Subcutaneous abdominal adipose tissue (tissue), 5 donors: ENCODE results near the gene POLH.
"Not testable (repeated sequence)": the region's sequence is repeated elsewhere in the genome, so short reads cannot be mapped to it uniquely, and the experiment has no call there.

Experiments used
- H3K27ac ChIP-seq: one replicate; pipeline ENCODE4 v1.7.0; 2013; ENCODE audit warnings: low read depth, mild to moderate bottlenecking, inconsistent platforms, low read length, moderate library complexity
- H3K27me3 ChIP-seq, 5 donors: one replicate each; pipeline ENCODE4 v1.7.0; 2013; ENCODE audit warnings: low read length in 5 of 5, inconsistent platforms in 1 of 5; ENCODE audit not compliant: control insufficient read depth in 5 of 5, insufficient read depth in 4 of 5
- H3K36me3 ChIP-seq, 5 donors: one replicate each; pipeline ENCODE4 v1.7.0; 2013; ENCODE audit warnings: low read length in 5 of 5; ENCODE audit not compliant: control insufficient read depth in 5 of 5, insufficient read depth in 5 of 5
- H3K4me1 ChIP-seq, 5 donors: one replicate each; pipeline ENCODE4 v1.7.0; 2013; ENCODE audit warnings: low read length in 5 of 5, mild to moderate bottlenecking in 3 of 5, moderate library complexity in 1 of 5; ENCODE audit not compliant: control insufficient read depth in 5 of 5, insufficient read depth in 5 of 5
- H3K4me3 ChIP-seq, 5 donors: one replicate each; pipeline ENCODE4 v1.7.0; 2013; ENCODE audit warnings: low read length in 5 of 5, low read depth in 1 of 5
- H3K9ac ChIP-seq, 5 donors: one replicate each; pipeline ENCODE4 v1.7.0; 2013; ENCODE audit warnings: low read length in 5 of 5, mild to moderate bottlenecking in 4 of 5, moderate library complexity in 3 of 5
- H3K9me3 ChIP-seq, 5 donors: one replicate each; pipeline ENCODE4 v1.7.0; 2013; ENCODE audit warnings: low read length in 5 of 5; ENCODE audit not compliant: control insufficient read depth in 5 of 5
- donor health status: healthy.
- donor health status: healthy.
- donor health status: healthy.
- donor health status: healthy.
- donor health status: healthy.

POLH gene

DNA sequence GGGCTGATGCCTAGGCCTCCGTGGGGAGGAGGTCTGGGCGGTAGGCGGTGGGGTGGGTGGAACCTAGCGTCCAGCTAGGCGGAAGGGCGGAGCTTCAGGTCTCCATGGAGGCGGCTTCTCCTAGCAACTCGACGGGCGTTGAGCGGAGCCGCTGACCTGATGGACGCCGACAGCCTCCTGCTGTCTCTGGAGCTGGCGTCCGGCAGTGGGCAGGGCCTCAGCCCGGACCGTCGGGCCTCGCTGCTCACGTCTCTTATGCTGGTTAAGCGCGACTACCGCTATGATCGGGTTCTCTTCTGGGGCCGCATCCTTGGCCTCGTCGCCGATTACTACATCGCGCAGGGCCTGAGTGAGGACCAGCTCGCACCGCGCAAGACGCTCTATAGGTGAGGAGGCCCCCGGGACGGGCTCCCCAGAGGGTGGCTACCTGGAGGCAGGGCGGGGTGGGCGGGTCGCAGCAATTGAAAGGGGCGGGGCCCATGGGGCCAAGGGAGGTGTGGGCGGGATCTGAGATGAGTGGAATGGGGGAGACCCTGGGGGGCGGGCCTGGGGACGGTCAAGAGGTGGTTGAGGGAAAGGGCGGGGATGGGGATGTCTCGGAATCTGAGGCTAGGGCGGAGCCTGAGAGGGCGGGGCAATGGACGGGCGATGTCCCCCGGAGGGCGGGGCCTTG, 69.1 kb downstream of the POLH start, which contains the start of gene RSPH9:
Gene RSPH9, plus strand, starts transcription at position 97 of the 673 bp plus-strand sequence. Its CDS starts 63 bp downstream, at position 160.
- Histone ChIP-seq H3K27ac (no peak within 1 kb of the TSS), H3K4me1 (peaks cover 2 to 12% (median 9%) of the 10 kb centered on the region in 5 donors), H3K36me3 (peaks cover 6 to 23% (median 11%) of the 10 kb centered on the region in 5 donors), H3K4me3 (peak within 1 kb of the TSS in 4 of 5 donors; percentile 56 to 68 (median 62)), H3K27me3 (no peaks in the 10 kb centered on the region), H3K9me3 (no peaks in the 10 kb centered on the region), H3K9ac (peak within 1 kb of the TSS in 1 of 5 donors; percentile 37)

DNA sequence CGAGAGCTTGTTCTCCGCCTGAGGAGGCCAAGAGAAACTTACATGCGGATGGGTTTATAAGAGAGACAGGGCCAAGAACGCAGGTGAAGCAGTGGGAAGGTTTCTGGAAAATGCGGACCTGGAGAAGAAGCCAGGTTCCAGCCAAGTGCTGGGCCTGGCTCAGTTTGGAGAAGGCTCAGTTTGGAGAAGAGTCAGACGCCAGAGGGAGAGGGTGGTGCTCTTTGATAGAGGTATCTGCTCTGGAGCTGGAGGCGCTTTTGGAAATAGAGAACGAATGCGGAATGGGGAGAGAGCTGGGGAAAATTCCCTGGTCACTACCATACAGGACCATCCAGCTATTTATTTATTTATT, 69.6 kb downstream of the POLH start:
- no peaks in the 10 kb centered on the region for H3K27me3 ChIP-seq
- peak overlapping the region in 4 of 5 donors; percentile 32 to 68 (median 51) for H3K4me3 ChIP-seq
- peak overlapping the region in 1 of 5 donors; percentile 37 for H3K9ac ChIP-seq
- no peaks in the 10 kb centered on the region for H3K9me3 ChIP-seq
- peaks cover 2 to 12% (median 9%) of the 10 kb centered on the region in 5 donors for H3K4me1 ChIP-seq
- peaks cover under 1 to 18% (median 6%) of the 10 kb centered on the region in 5 donors for H3K36me3 ChIP-seq
- H3K27ac ChIP-seq = no peak overlapping the region

- Histone ChIP-seq H3K36me3 (peaks cover 0 to 2% (median under 1%) of the 10 kb centered on the region in 5 donors), H3K9ac (no peak overlapping the region), H3K4me3 (no peak overlapping the region), H3K27ac (no peak overlapping the region), H3K4me1 (peaks cover 2 to 12% (median 9%) of the 10 kb centered on the region in 5 donors), H3K27me3 (no peaks in the 10 kb centered on the region), H3K9me3 (no peaks in the 10 kb centered on the region)
Observed at GRCh38 chr6:43647613-43648012, 71.6 kb downstream of the POLH start.

DNA sequence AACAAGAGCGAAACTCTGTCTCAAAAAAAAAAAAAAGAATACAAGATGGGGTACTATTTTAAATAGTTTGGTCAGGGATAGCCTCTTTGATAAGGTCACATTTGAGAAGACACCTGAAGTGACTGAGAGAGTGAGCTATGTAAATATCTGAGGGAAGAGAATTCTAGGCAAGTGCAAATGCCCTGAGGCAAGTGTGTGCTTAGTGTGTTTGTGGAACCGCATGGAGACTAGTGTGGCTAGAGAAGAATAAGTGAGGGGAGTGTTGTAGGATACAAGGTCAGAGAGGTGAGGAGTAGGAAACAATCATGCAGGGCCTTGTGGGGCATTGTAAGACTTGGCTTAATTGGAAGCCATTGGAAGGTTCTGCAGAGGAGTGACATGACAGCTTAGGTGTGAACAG, 72.3 kb downstream of the POLH start:
- no peak overlapping the region for H3K4me3 ChIP-seq
- H3K9me3 ChIP-seq = no peaks in the 10 kb centered on the region
- H3K27ac ChIP-seq = no peak overlapping the region
- no peaks in the 10 kb centered on the region for H3K27me3 ChIP-seq
- H3K36me3 ChIP-seq = no peaks in the 10 kb centered on the region
- H3K9ac ChIP-seq = no peak overlapping the region
- peaks cover 2 to 12% (median 9%) of the 10 kb centered on the region in 5 donors for H3K4me1 ChIP-seq

- not testable (repeated sequence) for H3K36me3 ChIP-seq, H3K4me1 ChIP-seq, H3K27me3 ChIP-seq, H3K9me3 ChIP-seq, H3K4me3 ChIP-seq, H3K27ac ChIP-seq, H3K9ac ChIP-seq
Observed at GRCh38 chr6:43652822-43653221, 76.8 kb downstream of the POLH start.

- Histone ChIP-seq H3K9me3 (peaks cover 0 to 4% (median 0%) of the 10 kb centered on the region in 5 donors), H3K4me3 (no peak overlapping the region), H3K27ac (no peak overlapping the region), H3K27me3 (no peaks in the 10 kb centered on the region), H3K9ac (no peak overlapping the region), H3K4me1 (no peaks in the 10 kb centered on the region), H3K36me3 (no peaks in the 10 kb centered on the region)
Observed at GRCh38 chr6:43657221-43657802, 81.3 kb downstream of the POLH start.

- H3K4me3 ChIP-seq = no peak overlapping the region
- H3K4me1 ChIP-seq = no peaks in the 10 kb centered on the region
- no peaks in the 10 kb centered on the region for H3K36me3 ChIP-seq
- H3K27ac ChIP-seq = no peak overlapping the region
- no peaks in the 10 kb centered on the region for H3K27me3 ChIP-seq
- peaks cover 0 to 4% (median 0%) of the 10 kb centered on the region in 5 donors for H3K9me3 ChIP-seq
- no peak overlapping the region for H3K9ac ChIP-seq
Observed at GRCh38 chr6:43658161-43658560, 82.2 kb downstream of the POLH start.

- H3K9ac ChIP-seq, H3K9me3 ChIP-seq, H3K27ac ChIP-seq, H3K36me3 ChIP-seq, H3K4me3 ChIP-seq, H3K4me1 ChIP-seq: not testable (repeated sequence)
- H3K27me3 ChIP-seq = peaks cover 0 to 13% (median 9%) of the 10 kb centered on the region in 5 donors
Observed at GRCh38 chr6:43662948-43663347, 87.0 kb downstream of the POLH start.
